IPS DF 6.9 (cell line): ENCODE measurements around the gene ANKHD1.

Experiments
- DNase-seq: peaks from one replicate; pipeline ENCODE4 v3.0.0-alpha.2; 2013; ENCODE audit warnings: low read depth, low spot score
- H3K27ac ChIP-seq: one replicate; pipeline ENCODE4 v1.5.1; 2013; ENCODE audit warnings: low read length, control low read depth
- H3K27me3 ChIP-seq: 2 replicates; pipeline ENCODE4 v1.6.1; 2013; ENCODE audit warnings: mild to moderate bottlenecking, low read length; ENCODE audit not compliant: control insufficient read depth, insufficient read depth
- H3K36me3 ChIP-seq: 2 replicates; pipeline ENCODE4 v1.6.1; 2013; ENCODE audit warnings: low read length; ENCODE audit not compliant: control insufficient read depth, insufficient read depth
- H3K4me1 ChIP-seq: 2 replicates; pipeline ENCODE4 v1.6.1; 2013; ENCODE audit warnings: low read length; ENCODE audit not compliant: control insufficient read depth, insufficient read depth
- H3K4me3 ChIP-seq: 2 replicates; pipeline ENCODE4 v1.5.1; 2013; ENCODE audit warnings: mild to moderate bottlenecking, low read length
- H3K9me3 ChIP-seq: 2 replicates; pipeline ENCODE4 v1.6.1; 2013; ENCODE audit warnings: low read length, inconsistent platforms; ENCODE audit not compliant: control insufficient read depth, insufficient read depth
- WGBS: extraction: QIAGEN DNeasy Blood & Tissue Kit; methylation state at CpG from one replicate; pipeline ENCODE4 v1.1.7; 2013; ENCODE audit warnings: mixed read lengths, missing lambda C conversion rate; ENCODE audit not compliant: insufficient read length, insufficient coverage; 5-methylcytosine and 5-hydroxymethylcytosine counted together

ANKHD1 gene

GRCh38 chr5:140551872-140552271 is 150.2 kb downstream of the ANKHD1 start:
- Histone ChIP-seq H3K36me3 (peaks cover 15% of the 10 kb centered on the region; the same call in 1 of the 2 replicates), H3K27me3 (no peaks in the 10 kb centered on the region), H3K27ac (no peak overlapping the region), H3K9me3 (no peaks in the 10 kb centered on the region), H3K4me1 (peaks cover 3% of the 10 kb centered on the region; the same call in 1 of the 2 replicates), H3K4me3 (no peak overlapping the region)
- DNase-seq: no peak
- no CpG with 5 or more reads among the region's 4 CpGs for WGBS

GRCh38 chr5:140553657-140554056 is 152.0 kb downstream of the ANKHD1 start:
- peaks cover 15% of the 10 kb centered on the region; the same call in 1 of the 2 replicates for H3K36me3 ChIP-seq
- DNase-seq: no peak
- whole genome bisulfite sequencing: 100% methylated on average over 1 of the region's 2 CpGs

GRCh38 chr5:140554454-140554853 is 152.8 kb downstream of the ANKHD1 start:
- H3K4me1 ChIP-seq: no peaks in the 10 kb centered on the region; the same call in 1 of the 2 replicates
- no peak overlapping the region for H3K4me3 ChIP-seq
- H3K36me3 ChIP-seq: peaks cover 13% of the 10 kb centered on the region; the same call in 1 of the 2 replicates
- no CpG with 5 or more reads among the region's 2 CpGs for WGBS
- DNase-seq: no peak
- H3K9me3 ChIP-seq: no peaks in the 10 kb centered on the region
- no peak overlapping the region for H3K27ac ChIP-seq
- H3K27me3 ChIP-seq: no peaks in the 10 kb centered on the region

More at GRCh38 chr5:140553657-140554056, 152.0 kb downstream of the ANKHD1 start:
- H3K4me3 ChIP-seq: no peak overlapping the region
- no peaks in the 10 kb centered on the region for H3K27me3 ChIP-seq
- H3K4me1 ChIP-seq: no peaks in the 10 kb centered on the region; the same call in 1 of the 2 replicates
- no peak overlapping the region for H3K27ac ChIP-seq
- no peaks in the 10 kb centered on the region for H3K9me3 ChIP-seq

- peaks cover 2% of the 10 kb centered on the region; the same call in 1 of the 2 replicates for H3K36me3 ChIP-seq
- no CpG with 5 or more reads among the region's 1 CpG for whole genome bisulfite sequencing
- no peak overlapping the region for H3K27ac ChIP-seq
- H3K4me1 ChIP-seq: no peaks in the 10 kb centered on the region; the same call in 1 of the 2 replicates
- H3K27me3 ChIP-seq: no peaks in the 10 kb centered on the region
- no peak for DNase-seq
- H3K4me3 ChIP-seq: no peak overlapping the region; the same call in 1 of the 2 replicates
- H3K9me3 ChIP-seq: no peaks in the 10 kb centered on the region
Observed at GRCh38 chr5:140555747-140556312, 154.2 kb downstream of the ANKHD1 start.

GRCh38 chr5:140556438-140556837 is 154.8 kb downstream of the ANKHD1 start:
- H3K4me1 ChIP-seq: no peaks in the 10 kb centered on the region; the same call in 1 of the 2 replicates
- WGBS: no CpG with 5 or more reads among the region's 6 CpGs
- H3K27me3 ChIP-seq: no peaks in the 10 kb centered on the region
- no peaks in the 10 kb centered on the region for H3K9me3 ChIP-seq
- peak overlapping the region; percentile 61; the same call in 1 of the 2 replicates for H3K4me3 ChIP-seq
- DNase-seq: no peak
- H3K27ac ChIP-seq: no peak overlapping the region
- no peaks in the 10 kb centered on the region for H3K36me3 ChIP-seq

- Histone ChIP-seq H3K9me3 (no peaks in the 10 kb centered on the region), H3K27me3 (no peaks in the 10 kb centered on the region), H3K4me1 (no peaks in the 10 kb centered on the region; the same call in 1 of the 2 replicates), H3K4me3 (peak within 1 kb of the TSS; percentile 61; the same call in 1 of the 2 replicates), H3K27ac (no peak within 1 kb of the TSS), H3K36me3 (no peaks in the 10 kb centered on the region)
- peak; percentile 73 for DNase-seq
- no CpG with 5 or more reads among the region's 46 CpGs for whole genome bisulfite sequencing
Observed at GRCh38 chr5:140557136-140557805, 155.6 kb downstream of the ANKHD1 start, which contains the start of gene SRA1. TSS of gene SRA1 (minus strand) at chr5:140557473. CDS start at chr5:140557452, 21 bp downstream.

GRCh38 chr5:140557965-140558364 is 156.3 kb downstream of the ANKHD1 start:
- no peak for DNase-seq
- Histone ChIP-seq H3K9me3 (no peaks in the 10 kb centered on the region), H3K4me1 (no peaks in the 10 kb centered on the region; the same call in 1 of the 2 replicates), H3K27ac (no peak overlapping the region), H3K4me3 (no peak overlapping the region), H3K27me3 (no peaks in the 10 kb centered on the region), H3K36me3 (no peaks in the 10 kb centered on the region)
- no CpG with 5 or more reads among the region's 3 CpGs for WGBS

GRCh38 chr5:140558542-140558941 is 156.9 kb downstream of the ANKHD1 start:
- Histone ChIP-seq H3K4me1 (no peaks in the 10 kb centered on the region; the same call in 1 of the 2 replicates), H3K36me3 (no peaks in the 10 kb centered on the region), H3K27me3 (no peaks in the 10 kb centered on the region), H3K9me3 (no peaks in the 10 kb centered on the region), H3K27ac (no peak overlapping the region), H3K4me3 (no peak overlapping the region)
- no CpG with 5 or more reads among the region's 9 CpGs for WGBS
- no peak for DNase-seq

- WGBS: no CpG with 5 or more reads among the region's 10 CpGs
- H3K4me1 ChIP-seq: peaks cover 2% of the 10 kb centered on the region; the same call in 1 of the 2 replicates
- DNase-seq: no peak
- H3K36me3 ChIP-seq: no peaks in the 10 kb centered on the region
- no peaks in the 10 kb centered on the region for H3K9me3 ChIP-seq
- no peaks in the 10 kb centered on the region for H3K27me3 ChIP-seq
- H3K27ac ChIP-seq: no peak overlapping the region
- no peak overlapping the region for H3K4me3 ChIP-seq
Observed at GRCh38 chr5:140560227-140560626, 158.6 kb downstream of the ANKHD1 start.

- DNase-seq: no peak
- Histone ChIP-seq H3K36me3 (peaks cover 6% of the 10 kb centered on the region), H3K9me3 (no peaks in the 10 kb centered on the region), H3K4me1 (peaks cover 2% of the 10 kb centered on the region; the same call in 1 of the 2 replicates), H3K27ac (no peak overlapping the region), H3K27me3 (no peaks in the 10 kb centered on the region), H3K4me3 (no peak overlapping the region)
- WGBS: no CpG with 5 or more reads among the region's 10 CpGs
Observed at GRCh38 chr5:140561753-140562523, 160.3 kb downstream of the ANKHD1 start.
